Tibial artery (tissue), 4 donors: Measurements from ENCODE around the gene SLC13A4.

Source experiments
- DNase-seq, 2 donors: peaks; one replicate each; pipeline ENCODE4 v3.0.0-alpha.2; 2019
- H3K27ac ChIP-seq, 2 donors: fragments of 200-600 bp; sonication (generic) in 1 of 2; 1 replicate in 1 of 2; 2 replicates in 1 of 2; pipeline ENCODE4 v1.5.1; 2018 to 2019; ENCODE audit warnings: mild to moderate bottlenecking in 1 of 2
- H3K27me3 ChIP-seq, 2 donors: fragments of 200-600 bp; sonication (generic) in 1 of 2; one replicate each; pipeline versions ENCODE4 v1.5.1 to v1.6.0; 2016 to 2019
- H3K36me3 ChIP-seq, 3 donors: fragments of 200-600 bp; sonication (generic) in 2 of 3; one replicate each; pipeline ENCODE4 v1.5.1; 2016 to 2019; ENCODE audit warnings: mild to moderate bottlenecking in 2 of 3
- H3K4me1 ChIP-seq, 4 donors: fragments of 200-600 bp; sonication (generic) in 2 of 4; 1 replicate in 3 of 4; 2 replicates in 1 of 4; pipeline ENCODE4 v1.5.1; 2016 to 2019
- H3K4me3 ChIP-seq, 2 donors: fragments of 200-600 bp; sonication (generic) in 1 of 2; 1 replicate in 1 of 2; 2 replicates in 1 of 2; pipeline ENCODE4 v1.5.1; 2018 to 2019; ENCODE audit warnings: mild to moderate bottlenecking in 2 of 2
- H3K9me3 ChIP-seq, 3 donors: fragments of 200-600 bp; sonication (generic) in 1 of 3; one replicate each; pipeline ENCODE4 v1.5.1; 2016 to 2019
- intact Hi-C: fragments of 100-400 bp; cut with DNase I; formaldehyde crosslinking; loops from one replicate; pipeline ENCODE4 v1.15.0; 2023; ENCODE audit warnings: low total_unique reads
- TF ChIP-seq, protein P1 (sequence below), 2 experiments: fragments of 200-600 bp in 1 of 2; fragments of 450-650 bp in 1 of 2; IDR thresholded peaks; one replicate each; pipeline ENCODE4 v1.5.1; 2017 to 2019; ENCODE audit warnings: antibody characterized with exemption in 2 of 2, mild to moderate bottlenecking in 1 of 2, moderate library complexity in 1 of 2

SLC13A4 gene

DNA sequence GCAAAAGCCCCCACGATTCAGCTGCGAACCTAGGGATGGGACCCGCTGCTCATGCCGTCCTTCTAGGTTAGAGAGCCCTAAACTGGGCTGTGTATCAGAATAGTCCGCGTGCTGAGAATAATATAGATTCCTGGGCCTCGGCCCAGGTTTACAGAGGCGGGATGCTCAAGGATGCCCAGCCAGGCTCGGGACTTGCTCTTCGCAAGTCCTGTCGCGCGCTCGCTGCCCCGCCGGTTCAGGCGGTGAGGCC, 65.9 kb downstream of the SLC13A4 start:
- intact Hi-C loops: loop anchor here (5.0 kb wide), 2 partner anchors 315 to 345 kb away; partner anchors contain the start of gene MTPN
- Histone ChIP-seq H3K36me3 (peaks cover 0 to 6% (median 0%) of the 10 kb centered on the region in 3 donors), H3K4me1 (peaks cover 0 to 40% (median 17%) of the 10 kb centered on the region in 4 donors), H3K4me3 (peak overlapping the region; percentile 75 to 91), H3K27me3 (no peaks in the 10 kb centered on the region), H3K27ac (peak overlapping the region; percentile 90), H3K9me3 (no peaks in the 10 kb centered on the region)
- DNase-seq: no peak
- TF ChIP-seq, protein P1, sequence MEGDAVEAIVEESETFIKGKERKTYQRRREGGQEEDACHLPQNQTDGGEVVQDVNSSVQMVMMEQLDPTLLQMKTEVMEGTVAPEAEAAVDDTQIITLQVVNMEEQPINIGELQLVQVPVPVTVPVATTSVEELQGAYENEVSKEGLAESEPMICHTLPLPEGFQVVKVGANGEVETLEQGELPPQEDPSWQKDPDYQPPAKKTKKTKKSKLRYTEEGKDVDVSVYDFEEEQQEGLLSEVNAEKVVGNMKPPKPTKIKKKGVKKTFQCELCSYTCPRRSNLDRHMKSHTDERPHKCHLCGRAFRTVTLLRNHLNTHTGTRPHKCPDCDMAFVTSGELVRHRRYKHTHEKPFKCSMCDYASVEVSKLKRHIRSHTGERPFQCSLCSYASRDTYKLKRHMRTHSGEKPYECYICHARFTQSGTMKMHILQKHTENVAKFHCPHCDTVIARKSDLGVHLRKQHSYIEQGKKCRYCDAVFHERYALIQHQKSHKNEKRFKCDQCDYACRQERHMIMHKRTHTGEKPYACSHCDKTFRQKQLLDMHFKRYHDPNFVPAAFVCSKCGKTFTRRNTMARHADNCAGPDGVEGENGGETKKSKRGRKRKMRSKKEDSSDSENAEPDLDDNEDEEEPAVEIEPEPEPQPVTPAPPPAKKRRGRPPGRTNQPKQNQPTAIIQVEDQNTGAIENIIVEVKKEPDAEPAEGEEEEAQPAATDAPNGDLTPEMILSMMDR (IDR thresholded peaks at IDR 0.05): peak in 1 of 2 experiments; percentile 89

DNA sequence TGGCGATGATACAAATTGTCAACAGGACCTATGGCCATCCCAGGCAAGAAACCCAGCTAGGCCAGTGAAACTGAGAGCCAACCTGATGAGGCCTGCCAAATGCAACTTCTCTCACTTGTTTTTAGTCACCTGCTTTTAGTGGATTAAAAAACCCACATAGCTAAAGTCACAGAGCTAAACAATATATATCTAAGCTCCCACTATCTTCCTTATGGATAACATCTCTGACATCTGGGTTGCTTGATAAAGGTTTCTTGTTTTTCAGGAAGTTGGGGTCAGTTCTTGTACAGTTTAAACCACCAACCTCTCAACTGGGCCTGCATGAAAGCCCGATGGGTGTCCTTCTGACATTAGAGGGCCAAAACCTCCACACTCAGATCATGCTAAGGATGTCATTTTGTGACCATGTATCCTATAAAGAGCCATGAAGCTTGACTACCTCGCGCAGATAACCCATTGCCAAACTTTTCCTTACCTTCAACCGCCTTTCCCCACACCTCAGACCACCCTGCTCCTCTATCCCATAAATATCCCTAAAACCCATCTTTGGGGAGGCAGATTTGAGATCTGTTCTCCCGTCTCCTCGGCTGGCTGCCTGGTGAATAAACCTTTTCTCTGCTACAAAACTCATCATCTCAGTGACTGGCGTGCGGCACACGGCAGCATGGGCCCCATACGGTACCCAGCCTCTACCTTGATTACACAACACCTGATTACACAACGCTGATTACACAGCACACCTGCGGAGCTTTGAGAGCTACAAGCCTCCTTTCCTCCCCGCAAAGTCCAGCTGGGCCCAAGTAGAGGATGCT, 66.5 kb downstream of the SLC13A4 start:
- intact Hi-C loops: loop anchor here (5.0 kb wide), 2 partner anchors 316 to 346 kb away; partner anchors contain the start of gene MTPN
- no peaks in the 10 kb centered on the region for H3K9me3 ChIP-seq
- TF ChIP-seq, protein P1 (IDR thresholded peaks at IDR 0.05): no peak
- H3K4me3 ChIP-seq: peak overlapping the region; percentile 75 to 91
- no peak for DNase-seq
- H3K27ac ChIP-seq: peak overlapping the region; percentile 90
- no peaks in the 10 kb centered on the region for H3K27me3 ChIP-seq
- H3K36me3 ChIP-seq: peaks cover 0 to 6% (median 0%) of the 10 kb centered on the region in 3 donors
- peaks cover 0 to 37% (median 17%) of the 10 kb centered on the region in 4 donors for H3K4me1 ChIP-seq

DNA sequence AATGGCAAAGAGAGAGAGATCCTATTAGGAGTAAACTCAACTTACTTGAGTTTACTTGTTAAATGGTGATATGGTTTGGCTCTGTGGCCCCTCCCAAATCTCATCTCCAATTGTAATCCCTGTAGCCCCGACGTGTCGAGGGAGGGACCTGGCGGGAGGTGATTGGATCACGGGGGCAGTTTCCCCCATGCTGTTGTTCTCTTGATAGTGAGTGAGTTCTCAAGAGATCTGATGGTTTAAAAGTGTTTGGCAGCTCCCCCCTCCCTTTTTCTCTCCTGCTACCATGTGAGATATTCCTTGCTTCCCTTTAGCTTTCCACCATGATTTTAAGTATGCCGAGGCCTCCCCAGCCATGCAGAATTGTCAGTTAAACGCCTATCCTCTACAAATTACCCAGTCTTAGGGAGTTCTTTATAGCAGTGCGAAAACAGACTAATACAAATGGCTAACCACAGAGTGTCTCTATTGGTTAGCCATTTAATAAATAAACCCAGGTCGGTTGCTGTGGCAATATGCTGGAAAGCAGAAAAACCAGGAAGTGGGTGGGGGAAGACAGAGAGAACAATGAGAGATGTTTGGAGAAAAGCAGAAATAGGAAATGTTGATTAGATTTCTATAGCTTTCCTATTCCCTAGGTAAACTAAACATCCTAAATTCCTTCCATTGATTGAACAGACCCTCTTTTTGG, 68.7 kb downstream of the SLC13A4 start:
- intact Hi-C loops: no loop called here
- peaks cover 0 to 20% (median 13%) of the 10 kb centered on the region in 4 donors for H3K4me1 ChIP-seq
- no peaks in the 10 kb centered on the region for H3K36me3 ChIP-seq
- H3K27ac ChIP-seq: no peak overlapping the region
- DNase-seq: no peak
- no peaks in the 10 kb centered on the region for H3K9me3 ChIP-seq
- H3K4me3 ChIP-seq: no peak overlapping the region
- no peaks in the 10 kb centered on the region for H3K27me3 ChIP-seq
- TF ChIP-seq, protein P1 (IDR thresholded peaks at IDR 0.05): no peak

DNA sequence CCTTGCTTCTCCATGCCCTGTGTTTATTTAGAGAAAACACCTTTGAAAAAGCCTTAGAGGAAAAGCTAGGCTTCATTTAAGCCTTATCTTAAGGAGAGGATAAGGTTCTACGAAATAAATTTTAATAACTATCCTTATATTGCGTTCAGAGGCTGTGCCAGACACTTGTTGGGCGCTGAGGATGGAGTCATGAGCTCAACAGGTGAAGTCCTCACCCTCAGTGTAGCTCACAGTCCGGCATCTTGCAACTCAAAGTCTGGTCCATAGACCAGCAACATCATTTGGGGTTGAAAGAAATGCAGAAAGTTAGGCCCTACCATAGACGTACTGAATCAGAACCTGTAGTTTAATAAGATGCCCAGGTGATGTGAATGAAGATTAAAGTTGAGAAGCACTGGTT, 69.4 kb downstream of the SLC13A4 start:
- no peaks in the 10 kb centered on the region for H3K9me3 ChIP-seq
- H3K4me1 ChIP-seq: peaks cover 0 to 12% (median 6%) of the 10 kb centered on the region in 4 donors
- H3K36me3 ChIP-seq: no peaks in the 10 kb centered on the region
- DNase-seq: no peak
- H3K27ac ChIP-seq: no peak overlapping the region
- TF ChIP-seq, protein P1 (IDR thresholded peaks at IDR 0.05): no peak
- intact Hi-C loops: no loop called here
- H3K27me3 ChIP-seq: no peaks in the 10 kb centered on the region
- no peak overlapping the region for H3K4me3 ChIP-seq

DNA sequence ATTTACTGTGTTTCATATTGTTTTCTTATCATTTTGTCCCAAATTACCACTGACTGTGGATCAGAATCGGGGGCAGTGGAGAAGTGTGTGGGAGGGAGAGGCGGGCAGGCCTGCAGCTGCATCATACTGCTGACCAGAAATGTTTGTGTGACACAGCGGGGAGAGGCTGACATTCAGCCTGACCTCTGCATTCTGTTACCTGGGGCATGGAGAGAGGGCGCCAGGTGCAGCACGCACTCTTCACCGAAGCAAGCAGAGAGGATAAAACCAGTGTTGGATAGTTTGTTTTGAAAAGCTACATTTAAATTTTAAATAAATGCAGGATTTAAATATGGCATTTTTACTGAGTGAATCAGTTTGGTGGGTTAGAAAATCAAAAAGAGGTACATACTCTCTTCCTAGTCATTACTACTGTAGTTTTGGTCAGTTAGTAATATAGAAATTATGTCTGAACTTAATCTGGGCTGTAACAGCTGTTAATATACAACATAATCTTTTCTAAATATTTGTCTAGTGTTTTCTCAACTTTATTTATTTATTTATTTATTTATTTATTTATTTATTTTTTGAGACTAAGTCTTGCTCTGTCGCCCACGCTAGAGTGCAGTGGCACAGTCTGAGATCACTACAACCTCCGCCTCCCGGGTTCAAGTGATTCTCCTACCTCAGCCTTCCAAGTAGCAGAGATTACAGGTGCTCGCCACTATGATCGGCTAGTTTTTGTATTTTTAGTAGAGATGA, 74.5 kb downstream of the SLC13A4 start:
- Histone ChIP-seq H3K36me3 (peaks cover 0 to 23% (median 4%) of the 10 kb centered on the region in 3 donors), H3K4me3 (no peak overlapping the region), H3K27ac (no peak overlapping the region), H3K9me3 (no peaks in the 10 kb centered on the region), H3K27me3 (no peaks in the 10 kb centered on the region), H3K4me1 (no peaks in the 10 kb centered on the region)
- DNase-seq: no peak
- intact Hi-C loops: no loop called here
- TF ChIP-seq, protein P1 (IDR thresholded peaks at IDR 0.05): no peak
